ENCODE data around the gene PDGFRA.

The PDGFRA gene

GRCh38 chr4:54256491-54257486, 27.7 kb downstream of the PDGFRA start:
- DNase-seq (ENCODE audit: low spot score) = no peak

GRCh38 chr4:54265366-54265765, 36.3 kb downstream of the PDGFRA start:
- DNase-seq (ENCODE audit: low spot score) = no peak

GRCh38 chr4:54268151-54268550, 39.1 kb downstream of the PDGFRA start:
- peak; percentile 31 for DNase-seq (ENCODE audit: low spot score)

GRCh38 chr4:54271464-54271863, 42.4 kb downstream of the PDGFRA start:
- DNase-seq (ENCODE audit: low spot score) = no peak

- DNase-seq (ENCODE audit: low spot score) = no peak
Measured at GRCh38 chr4:54272051-54272450, 43.0 kb downstream of the PDGFRA start.

- DNase-seq (ENCODE audit: low spot score) = no peak
Measured at GRCh38 chr4:54274264-54274663, 45.2 kb downstream of the PDGFRA start.

- no peak for DNase-seq (ENCODE audit: low spot score)
Measured at GRCh38 chr4:54274795-54275665, 45.9 kb downstream of the PDGFRA start.

GRCh38 chr4:54276641-54277430, 47.7 kb downstream of the PDGFRA start:
- DNase-seq (ENCODE audit: low spot score) = peak; percentile 48

GRCh38 chr4:54277691-54278090, 48.6 kb downstream of the PDGFRA start:
- peak; percentile 61 for DNase-seq (ENCODE audit: low spot score)

- DNase-seq (ENCODE audit: low spot score) = no peak
Measured at GRCh38 chr4:54278216-54278615, 49.1 kb downstream of the PDGFRA start.

- peak; percentile 91 for DNase-seq (ENCODE audit: low spot score)
Measured at GRCh38 chr4:54281054-54281766, 52.1 kb downstream of the PDGFRA start.

GRCh38 chr4:54282837-54283236, 53.7 kb downstream of the PDGFRA start:
- DNase-seq (ENCODE audit: low spot score) = no peak

- no peak for DNase-seq (ENCODE audit: low spot score)
Measured at GRCh38 chr4:54289316-54289715, 60.2 kb downstream of the PDGFRA start.

GRCh38 chr4:54290980-54291379, 61.9 kb downstream of the PDGFRA start:
- no peak for DNase-seq (ENCODE audit: low spot score)

- no peak for DNase-seq (ENCODE audit: low spot score)
Measured at GRCh38 chr4:54296548-54297203, 67.6 kb downstream of the PDGFRA start.

GRCh38 chr4:54308110-54308509, 79.0 kb downstream of the PDGFRA start:
- DNase-seq (ENCODE audit: low spot score) = no peak

- no peak for DNase-seq (ENCODE audit: low spot score)
Measured at GRCh38 chr4:54315561-54316538, 86.8 kb downstream of the PDGFRA start.

GRCh38 chr4:54317690-54318089, 88.6 kb downstream of the PDGFRA start:
- DNase-seq (ENCODE audit: low spot score) = no peak

- DNase-seq (ENCODE audit: low spot score) = peak; percentile 68
Measured at GRCh38 chr4:54318904-54319303, 89.8 kb downstream of the PDGFRA start.
